Uterus (tissue), 4 donors: Measurements from ENCODE around the gene SRCAP. TPM values are rescaled to one million over a fixed set of nuclear protein-coding genes. Genes with fewer than 3 reads are reported as not detected.
A peak's percentile ranks its signal among the peaks of the same experiment; 100 is the strongest.

Experiments
- DNase-seq, 2 donors: peaks; one replicate each; pipeline ENCODE4 v3.0.0-alpha.2; 2019 to 2020
- H3K27ac ChIP-seq, 2 donors: fragments of 200-600 bp; sonication (generic); 1 replicate in 1 of 2; 2 replicates in 1 of 2; pipeline ENCODE4 v1.5.1; 2016 to 2018
- H3K27me3 ChIP-seq, 2 donors: fragments of 200-600 bp; sonication (generic); one replicate each; pipeline ENCODE4 v1.5.1; 2018 to 2019; ENCODE audit warnings: control low read depth in 1 of 2
- H3K36me3 ChIP-seq, 2 donors: fragments of 200-600 bp; sonication (generic); one replicate each; pipeline ENCODE4 v1.5.1; 2019; ENCODE audit warnings: control low read depth in 1 of 2
- H3K4me1 ChIP-seq, 2 donors: fragments of 200-600 bp; sonication (generic); one replicate each; pipeline ENCODE4 v1.5.1; 2018 to 2019; ENCODE audit warnings: control low read depth in 1 of 2
- H3K4me3 ChIP-seq, 2 donors: fragments of 200-600 bp; sonication (generic); 1 replicate in 1 of 2; 2 replicates in 1 of 2; pipeline ENCODE4 v1.5.1; 2018 to 2019; ENCODE audit warnings: mild to moderate bottlenecking in 1 of 2
- H3K9me3 ChIP-seq, 2 donors: fragments of 200-600 bp; sonication (generic); one replicate each; pipeline ENCODE4 v1.5.1; 2019; ENCODE audit warnings: control low read depth in 1 of 2
- POLR2A ChIP-seq, 2 donors: fragments of 450-650 bp; IDR thresholded peaks; one replicate each; pipeline ENCODE4 v1.6.1; 2016; ENCODE audit warnings: antibody characterized with exemption in 2 of 2, mild to moderate bottlenecking in 1 of 2, moderate library complexity in 1 of 2
- intact Hi-C: fragments of 100-400 bp; cut with DNase I; formaldehyde crosslinking; loops from one replicate; pipeline ENCODE4 v1.15.1; 2023; ENCODE audit warnings: low total_unique reads
- total RNA-seq, 4 donors: library from RNA; depleted of rRNA in 3 of 4; stranded (reverse); fragments of >200 nt in 3 of 4; gene quantifications; one replicate each; pipeline versions ENCODE4 v1.1.0 to v1.2.4, GENCODE V29; 2014 to 2023
- TF ChIP-seq, protein P1 (sequence below), 4 experiments: fragments of 200-600 bp in 2 of 4; fragments of 450-650 bp in 2 of 4; sonication (generic) in 2 of 4; IDR thresholded peaks; one replicate each; pipeline ENCODE4 v1.5.1; 2016 to 2019; ENCODE audit warnings: antibody characterized with exemption in 4 of 4, mild to moderate bottlenecking in 2 of 4, moderate library complexity in 1 of 4
- donor health status: DM: yes; HTN: yes; CAD: no.

SRCAP gene
- total RNA-seq, 4 donors from 2014 or later, result 5.6 to 80.7 (median 26.0) TPM

DNA sequence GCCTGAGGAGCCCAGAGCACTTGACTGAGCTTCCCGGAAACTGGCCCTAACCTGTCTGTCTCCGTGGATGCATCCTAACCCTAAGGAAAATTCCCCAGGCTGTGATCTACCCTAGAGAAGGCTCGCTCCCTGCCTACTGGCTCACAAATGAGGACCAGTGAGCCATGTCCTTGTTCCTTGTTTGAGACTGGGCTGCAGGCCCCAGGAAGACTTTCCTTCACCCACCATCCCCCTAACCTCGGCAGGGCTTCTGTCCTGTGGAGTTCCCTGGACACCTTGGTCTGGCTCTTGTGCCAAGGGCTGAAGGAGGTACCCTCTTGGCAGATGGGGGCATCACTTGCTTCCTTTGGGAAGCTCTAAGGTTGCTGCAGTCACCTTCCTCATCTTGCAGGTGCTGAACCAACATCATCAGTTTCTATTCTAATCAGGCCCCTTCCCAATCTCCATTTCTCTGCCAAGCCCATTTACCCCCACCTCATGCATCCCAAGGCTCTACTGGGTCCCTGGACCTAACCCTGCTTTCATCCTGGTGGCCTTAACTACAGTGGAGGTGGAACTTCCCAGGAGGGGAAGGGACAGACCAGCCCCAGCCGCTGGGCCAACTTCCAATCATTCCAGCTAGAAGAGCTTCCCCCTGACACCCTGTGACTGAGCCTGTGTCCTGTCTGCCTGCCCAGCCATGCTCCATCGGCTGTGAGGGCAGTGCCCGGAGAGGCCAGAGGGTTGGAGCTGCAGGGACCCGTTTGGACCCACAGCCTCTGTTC lies 75.6 kb downstream of the SRCAP start:
- H3K27ac ChIP-seq, result peak overlapping the region; percentile 60 to 67
- H3K9me3 ChIP-seq, result no peaks in the 10 kb centered on the region
- peaks cover 0 to 6% of the 10 kb centered on the region in 2 donors for H3K4me1 ChIP-seq
- DNase-seq, result no peak
- no peaks in the 10 kb centered on the region for H3K27me3 ChIP-seq
- no peaks in the 10 kb centered on the region for H3K36me3 ChIP-seq
- no peak for TF ChIP-seq POLR2A (IDR thresholded peaks at IDR 0.05)
- TF ChIP-seq, protein P1, sequence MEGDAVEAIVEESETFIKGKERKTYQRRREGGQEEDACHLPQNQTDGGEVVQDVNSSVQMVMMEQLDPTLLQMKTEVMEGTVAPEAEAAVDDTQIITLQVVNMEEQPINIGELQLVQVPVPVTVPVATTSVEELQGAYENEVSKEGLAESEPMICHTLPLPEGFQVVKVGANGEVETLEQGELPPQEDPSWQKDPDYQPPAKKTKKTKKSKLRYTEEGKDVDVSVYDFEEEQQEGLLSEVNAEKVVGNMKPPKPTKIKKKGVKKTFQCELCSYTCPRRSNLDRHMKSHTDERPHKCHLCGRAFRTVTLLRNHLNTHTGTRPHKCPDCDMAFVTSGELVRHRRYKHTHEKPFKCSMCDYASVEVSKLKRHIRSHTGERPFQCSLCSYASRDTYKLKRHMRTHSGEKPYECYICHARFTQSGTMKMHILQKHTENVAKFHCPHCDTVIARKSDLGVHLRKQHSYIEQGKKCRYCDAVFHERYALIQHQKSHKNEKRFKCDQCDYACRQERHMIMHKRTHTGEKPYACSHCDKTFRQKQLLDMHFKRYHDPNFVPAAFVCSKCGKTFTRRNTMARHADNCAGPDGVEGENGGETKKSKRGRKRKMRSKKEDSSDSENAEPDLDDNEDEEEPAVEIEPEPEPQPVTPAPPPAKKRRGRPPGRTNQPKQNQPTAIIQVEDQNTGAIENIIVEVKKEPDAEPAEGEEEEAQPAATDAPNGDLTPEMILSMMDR (IDR thresholded peaks at IDR 0.05), result no peak
- H3K4me3 ChIP-seq, result peak overlapping the region; percentile 58 to 61
- intact Hi-C loops, result no loop called here

DNA sequence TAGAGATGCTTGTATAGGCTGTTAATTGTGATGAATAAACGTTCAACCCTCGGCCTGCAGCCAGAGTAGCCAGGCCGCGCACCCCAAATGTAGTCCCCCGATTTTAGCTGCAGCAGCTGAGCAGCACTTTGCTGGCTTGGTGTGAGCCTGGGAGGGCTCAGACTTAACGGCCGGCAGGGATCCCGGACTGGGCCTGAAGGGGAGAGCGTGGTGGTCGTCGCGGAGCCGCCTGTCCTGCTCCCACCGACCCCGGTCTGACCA lies 76.1 kb downstream of the SRCAP start:
- Histone ChIP-seq H3K27ac (peak overlapping the region; percentile 60 to 67), H3K9me3 (no peaks in the 10 kb centered on the region), H3K36me3 (no peaks in the 10 kb centered on the region), H3K27me3 (no peaks in the 10 kb centered on the region), H3K4me3 (peak overlapping the region; percentile 58 to 61), H3K4me1 (peaks cover 0 to 6% of the 10 kb centered on the region in 2 donors)
- intact Hi-C loops, result no loop called here
- DNase-seq, result no peak
- TF ChIP-seq, protein P1 (IDR thresholded peaks at IDR 0.05), result no peak
- no peak for TF ChIP-seq POLR2A (IDR thresholded peaks at IDR 0.05)

DNA sequence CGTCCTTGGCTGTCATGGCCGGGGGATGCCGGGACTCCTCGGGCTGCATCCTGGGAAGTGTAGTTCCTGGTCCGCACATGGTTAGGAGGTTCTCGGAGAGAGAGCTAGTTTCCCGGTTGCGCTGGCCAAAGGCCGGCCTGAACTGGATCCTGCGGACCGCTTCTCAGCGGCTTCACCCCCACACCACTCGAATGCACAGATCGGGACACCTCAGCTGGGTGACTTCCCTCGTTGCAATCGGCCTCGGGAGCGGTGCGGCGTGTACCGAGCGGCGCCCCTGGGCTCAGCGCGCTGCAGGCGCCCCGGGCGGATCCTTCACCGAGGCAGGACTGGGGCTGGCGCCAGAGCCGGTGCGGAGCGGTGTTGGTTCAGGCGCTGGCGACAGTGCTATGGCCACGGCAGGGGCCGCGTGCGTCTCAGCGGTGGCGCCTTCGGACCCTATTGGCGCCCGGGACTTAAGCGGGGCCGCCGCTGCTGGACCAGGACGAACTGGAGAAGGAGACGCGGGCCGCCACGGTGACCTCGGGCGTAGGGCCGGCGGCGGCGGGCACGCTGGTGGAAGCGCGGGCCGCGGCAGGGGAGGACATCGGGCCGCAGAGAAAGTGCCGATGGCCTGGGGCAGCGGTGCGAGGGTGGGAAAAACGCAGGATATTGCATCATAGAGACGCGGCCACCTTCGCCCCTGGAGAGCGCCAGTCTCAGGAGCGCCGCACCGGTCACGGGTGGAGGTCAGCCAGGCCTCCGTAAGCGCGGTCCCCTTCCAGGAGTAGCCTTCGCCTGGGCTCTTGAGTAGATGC lies 76.6 kb downstream of the SRCAP start:
- TF ChIP-seq POLR2A (IDR thresholded peaks at IDR 0.05), result peak in 1 of 2 donors; percentile 38
- TF ChIP-seq, protein P1 (IDR thresholded peaks at IDR 0.05), result no peak
- Histone ChIP-seq H3K9me3 (no peaks in the 10 kb centered on the region), H3K36me3 (no peaks in the 10 kb centered on the region), H3K4me3 (peak overlapping the region; percentile 58 to 61), H3K27ac (peak overlapping the region; percentile 60 to 67), H3K27me3 (no peaks in the 10 kb centered on the region), H3K4me1 (peaks cover 0 to 6% of the 10 kb centered on the region in 2 donors)
- peak; percentile 79 to 80 for DNase-seq
- intact Hi-C loops, result no loop called here

DNA sequence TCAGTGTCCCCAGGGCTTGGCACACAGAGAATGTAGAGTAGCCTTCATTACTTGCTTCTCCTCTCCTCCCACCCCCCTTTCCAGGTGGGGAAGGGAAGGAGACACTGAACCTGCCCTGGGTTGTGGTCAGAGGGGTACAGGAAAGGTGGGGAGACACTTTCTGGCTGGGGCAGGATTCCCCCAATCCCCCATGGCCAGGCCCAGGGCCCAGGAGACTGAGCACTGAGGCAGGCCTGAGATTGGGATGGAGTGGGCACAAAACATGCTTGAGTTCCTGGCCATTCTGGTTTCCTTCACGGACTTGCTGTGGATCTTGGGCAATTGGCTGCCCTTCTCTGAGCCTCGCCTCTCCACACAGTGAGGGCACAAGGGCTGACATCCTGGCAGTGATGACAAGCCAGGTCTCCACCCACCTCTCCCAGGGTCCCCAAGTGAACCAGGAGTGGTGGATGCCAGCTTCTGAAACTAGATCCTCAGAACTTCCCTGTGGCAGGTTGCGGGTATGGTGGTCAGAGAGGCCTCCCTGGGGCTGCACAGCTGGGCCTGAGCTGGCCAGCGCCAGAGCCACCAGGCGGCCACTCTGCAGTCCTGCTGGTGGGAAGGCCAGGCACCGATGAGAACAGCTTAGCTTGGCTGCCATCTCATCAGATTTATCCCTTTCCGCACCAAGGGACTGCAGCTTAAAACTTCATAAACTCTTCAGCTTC lies 78.8 kb downstream of the SRCAP start:
- Histone ChIP-seq H3K4me3 (no peak overlapping the region), H3K27me3 (no peaks in the 10 kb centered on the region), H3K9me3 (no peaks in the 10 kb centered on the region), H3K27ac (no peak overlapping the region), H3K36me3 (no peaks in the 10 kb centered on the region), H3K4me1 (peaks cover 0 to 6% of the 10 kb centered on the region in 2 donors)
- intact Hi-C loops, result no loop called here
- no peak for DNase-seq
- TF ChIP-seq, protein P1 (IDR thresholded peaks at IDR 0.05), result no peak
